HG02798 (cell line): ENCODE measurements around the gene DENND1A.

Experiments
- ATAC-seq: cut with Tn5 transposase; IDR thresholded peaks from one replicate; pipeline ENCODE4 v1.9.1; 2021; ENCODE audit warnings: mild to moderate bottlenecking; ENCODE audit not compliant: unreplicated experiment, poor library complexity

The DENND1A gene

DNA sequence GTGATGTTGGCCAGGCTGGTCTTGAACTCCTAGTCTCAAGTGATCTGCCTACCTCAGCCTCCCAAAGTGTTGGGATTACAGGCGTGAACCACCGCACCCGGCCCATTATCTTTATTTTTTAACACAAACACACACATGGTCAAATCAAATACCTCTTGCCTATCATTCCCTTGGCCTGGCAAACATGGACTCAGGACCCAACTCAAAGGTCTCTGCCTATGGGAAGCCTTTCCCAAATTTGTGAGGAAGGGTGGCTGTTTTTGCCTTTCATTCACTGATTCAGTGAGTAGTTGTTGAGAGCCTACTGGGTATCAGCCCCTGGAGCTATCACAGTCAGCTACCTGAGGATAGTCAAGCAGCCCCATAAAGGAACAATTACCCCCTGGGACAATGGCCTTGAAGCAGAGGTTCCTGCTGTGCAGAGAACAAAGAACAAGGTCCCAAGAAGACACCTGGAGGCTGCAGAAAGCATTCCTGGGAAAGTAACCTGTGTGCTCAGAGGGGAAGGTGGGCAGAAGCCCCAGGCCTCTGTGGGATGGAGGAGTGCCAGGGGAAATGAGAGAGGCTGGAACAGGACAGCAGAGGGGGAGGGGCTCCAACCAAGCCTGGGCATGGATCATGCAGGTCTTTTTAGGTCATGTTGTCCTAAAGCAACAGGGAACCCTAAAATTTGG, 447.5 kb downstream of the DENND1A start:
- ATAC-seq: no peak

DNA sequence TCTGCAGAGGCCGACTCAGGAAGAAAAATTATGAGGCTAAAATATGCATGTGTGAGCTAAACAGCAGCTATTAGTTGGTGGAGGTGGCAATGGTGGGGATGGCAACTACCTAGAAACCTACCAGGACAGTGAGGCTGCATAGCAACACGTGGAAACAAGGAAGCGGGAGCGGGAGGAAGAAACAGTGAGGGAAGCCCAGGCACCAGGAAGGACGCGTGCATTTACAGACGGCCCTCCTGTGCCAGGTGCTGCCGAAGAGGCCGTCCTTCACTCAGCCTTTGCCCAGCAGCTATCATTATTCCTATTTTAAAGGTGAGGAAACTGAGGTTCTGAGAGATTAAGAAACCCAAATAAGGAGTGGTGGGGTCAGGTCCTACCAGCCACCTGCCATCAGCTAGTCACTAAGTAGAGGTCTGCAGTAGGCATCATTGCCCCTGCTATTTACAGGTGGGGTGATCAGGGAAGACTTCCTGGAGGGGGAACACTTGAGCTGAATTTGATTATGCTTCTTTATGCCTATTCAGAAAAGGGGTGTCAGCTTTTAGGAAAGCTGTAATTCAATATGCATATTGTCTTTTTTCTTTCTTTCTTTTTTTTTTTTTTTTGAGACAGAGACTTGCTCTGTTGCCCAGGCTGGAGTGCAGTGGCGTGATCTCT, 448.6 kb downstream of the DENND1A start:
- ATAC-seq: no peak

DNA sequence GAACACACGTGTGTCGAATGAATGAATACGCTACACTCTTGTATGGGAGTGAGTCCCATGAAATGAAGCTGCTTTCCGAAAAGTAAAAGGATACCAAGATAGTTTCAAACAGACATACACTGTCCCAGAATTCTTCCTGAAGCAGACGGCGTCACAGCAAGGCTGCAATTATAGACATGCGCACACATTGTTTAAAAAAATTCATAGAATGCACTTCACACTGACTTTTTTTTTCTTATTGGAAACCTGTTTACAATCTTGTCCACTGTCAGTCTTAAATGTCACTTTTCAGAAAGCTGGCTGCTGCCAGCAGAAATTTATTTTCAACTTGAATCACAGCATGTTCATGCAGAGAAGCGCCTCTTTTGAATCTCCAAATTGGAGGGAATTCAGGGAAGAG, 449.1 kb downstream of the DENND1A start:
- no peak for ATAC-seq

DNA sequence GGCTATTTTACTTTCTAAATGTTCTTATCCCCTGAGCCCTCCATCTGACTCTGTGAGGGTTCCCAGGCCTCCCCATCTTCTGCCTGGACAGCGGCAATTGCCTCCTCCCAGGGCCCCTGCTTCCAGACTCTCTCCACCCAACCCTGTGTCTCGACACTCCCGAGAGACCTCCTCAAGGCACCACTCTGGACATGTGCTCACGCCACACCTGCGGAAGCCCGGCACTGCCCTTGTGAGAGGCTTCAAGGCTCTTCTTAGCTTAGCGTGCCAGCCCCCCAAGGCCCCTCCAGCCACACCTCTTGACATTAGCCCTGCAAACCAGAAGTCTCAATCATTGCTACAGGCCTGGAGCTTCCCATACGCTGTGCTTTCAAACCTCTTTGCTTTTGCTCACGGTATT, 449.8 kb downstream of the DENND1A start:
- no peak for ATAC-seq

DNA sequence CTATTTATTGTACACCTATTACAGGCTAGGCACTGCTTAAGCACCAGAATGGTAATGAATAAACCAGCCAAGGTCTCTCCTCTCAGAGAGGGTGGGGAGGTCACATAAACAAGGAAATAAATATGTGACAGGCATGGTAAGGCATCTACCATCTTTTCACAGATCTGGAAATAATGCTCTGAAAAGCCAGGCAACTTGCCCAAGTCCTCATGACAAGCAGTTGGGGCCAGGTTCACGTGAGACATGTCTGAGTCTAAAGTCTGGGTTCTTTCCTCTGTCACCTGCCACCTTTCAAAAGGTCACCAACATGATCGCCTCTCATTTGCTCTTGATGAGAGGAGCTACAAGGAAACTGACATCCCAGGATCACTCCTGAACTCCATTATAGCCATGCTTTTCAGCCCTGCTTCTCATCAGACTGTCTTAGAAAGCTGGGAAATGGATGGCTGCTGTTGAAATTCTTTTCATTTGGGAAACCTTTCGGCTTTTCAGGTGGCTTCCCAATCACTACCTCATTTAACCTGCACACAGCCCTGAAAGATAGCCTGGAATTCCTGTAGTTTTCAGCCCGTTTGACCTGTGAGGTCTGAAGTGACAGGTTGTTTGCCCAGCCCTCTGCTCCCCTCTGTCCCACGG, 450.8 kb downstream of the DENND1A start:
- no peak for ATAC-seq

DNA sequence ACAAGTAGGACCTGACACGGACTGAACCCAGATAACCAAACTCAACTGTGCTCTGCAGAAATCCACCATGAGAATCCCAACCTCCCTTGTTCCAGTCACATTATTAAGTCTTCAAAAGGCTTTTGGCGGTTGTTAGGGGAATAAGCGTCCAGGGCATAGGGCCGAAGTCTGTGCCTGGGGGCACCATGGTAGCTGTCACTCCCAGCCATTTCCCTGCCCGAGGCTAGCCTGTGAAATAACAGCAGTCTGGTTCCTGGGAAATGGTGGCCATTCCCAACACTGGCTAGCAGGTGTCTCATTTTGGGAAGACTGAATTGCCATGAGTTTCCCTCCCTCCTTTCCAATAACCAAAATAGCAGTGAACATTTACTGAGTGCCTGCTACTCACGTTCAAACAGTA, 451.8 kb downstream of the DENND1A start:
- no peak for ATAC-seq

DNA sequence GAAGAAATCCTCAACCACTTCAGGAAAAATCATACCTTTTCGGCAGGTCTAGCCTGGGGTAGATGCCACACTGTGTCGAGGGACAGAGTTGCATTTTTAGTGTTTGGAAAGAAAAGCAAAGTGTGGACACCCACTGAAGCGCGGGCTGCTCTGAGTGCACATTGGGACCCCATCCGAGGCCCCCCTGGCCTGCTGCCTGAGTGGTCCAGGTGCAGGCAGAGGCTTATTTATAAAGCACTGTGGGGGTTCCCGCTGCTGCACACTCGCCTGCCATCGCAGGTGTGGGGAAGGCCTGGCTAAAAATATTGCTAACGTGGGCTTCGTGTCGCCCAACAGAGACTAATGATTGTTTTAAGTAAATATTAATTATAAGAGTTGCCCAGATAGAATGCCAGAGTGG, 454.5 kb downstream of the DENND1A start:
- no peak for ATAC-seq

DNA sequence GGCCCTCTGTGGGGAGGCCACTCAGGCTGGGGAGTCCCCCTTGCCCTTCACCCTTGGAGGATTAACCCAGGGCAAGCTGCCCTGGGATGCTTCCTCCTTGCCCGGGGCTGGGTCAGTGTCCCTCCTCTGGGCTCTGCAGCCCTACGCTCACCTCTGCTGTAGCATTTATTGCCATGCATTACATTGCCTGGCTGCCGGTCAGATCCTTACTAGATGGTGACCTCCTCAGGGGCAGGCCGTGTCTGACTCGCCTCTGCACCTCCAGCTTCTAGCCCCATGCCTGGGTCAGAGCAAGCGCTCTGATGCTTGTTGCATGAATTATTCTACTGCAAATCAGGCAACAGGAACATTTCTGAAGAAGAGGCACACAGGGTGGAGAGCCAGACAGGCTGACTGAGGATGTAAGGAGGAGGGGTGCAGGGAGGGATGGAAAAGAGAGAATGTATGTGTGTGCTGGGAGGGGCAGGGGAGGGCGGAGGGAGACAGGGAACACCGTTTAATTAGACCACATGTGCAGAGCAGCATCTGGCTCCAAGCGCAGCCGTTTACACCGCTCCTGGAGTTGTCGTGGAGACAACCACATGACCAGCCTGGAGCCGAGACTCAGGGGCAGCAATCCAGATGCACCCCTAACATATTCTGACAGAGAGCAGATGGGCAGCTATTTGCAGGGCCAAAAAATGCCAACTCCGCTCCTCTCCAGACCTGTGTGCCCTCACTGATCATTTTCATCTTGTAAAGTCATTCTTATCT, 456.9 kb downstream of the DENND1A start:
- no peak for ATAC-seq

DNA sequence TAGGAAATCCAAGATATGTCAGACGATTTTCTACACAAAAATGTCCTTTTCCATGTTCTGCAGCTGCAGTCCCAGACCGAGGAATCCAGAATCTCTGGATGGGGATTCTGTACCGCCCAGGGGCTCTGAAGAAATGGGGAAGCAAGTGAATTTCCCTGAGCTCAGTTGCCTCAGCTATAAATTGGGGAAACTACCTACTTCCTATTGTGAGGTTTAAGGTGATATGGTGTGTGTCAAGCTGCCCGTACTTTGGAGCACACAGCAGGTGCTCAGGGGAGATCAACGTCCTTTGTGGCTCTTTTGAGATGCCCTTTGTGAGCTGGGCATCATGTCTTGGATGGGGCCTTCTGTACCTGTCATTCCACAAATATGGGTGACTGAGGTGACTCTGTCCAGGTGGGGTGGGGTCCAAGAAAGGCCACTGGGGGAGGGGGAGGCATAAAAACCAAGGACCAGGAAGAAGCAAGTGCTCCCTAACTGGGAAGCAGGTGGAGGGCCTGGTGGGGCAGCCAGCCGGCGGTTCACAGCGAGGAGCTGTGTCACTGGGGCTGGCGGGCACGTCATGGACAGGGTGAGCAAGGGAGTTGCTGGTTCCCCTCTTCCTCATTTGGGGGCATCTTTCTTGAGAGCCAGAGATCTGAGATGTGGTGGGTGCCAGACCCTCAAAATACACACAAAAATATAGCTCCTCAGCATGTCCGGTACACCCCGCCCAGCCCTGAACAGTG, 457.9 kb downstream of the DENND1A start:
- ATAC-seq: no peak

DNA sequence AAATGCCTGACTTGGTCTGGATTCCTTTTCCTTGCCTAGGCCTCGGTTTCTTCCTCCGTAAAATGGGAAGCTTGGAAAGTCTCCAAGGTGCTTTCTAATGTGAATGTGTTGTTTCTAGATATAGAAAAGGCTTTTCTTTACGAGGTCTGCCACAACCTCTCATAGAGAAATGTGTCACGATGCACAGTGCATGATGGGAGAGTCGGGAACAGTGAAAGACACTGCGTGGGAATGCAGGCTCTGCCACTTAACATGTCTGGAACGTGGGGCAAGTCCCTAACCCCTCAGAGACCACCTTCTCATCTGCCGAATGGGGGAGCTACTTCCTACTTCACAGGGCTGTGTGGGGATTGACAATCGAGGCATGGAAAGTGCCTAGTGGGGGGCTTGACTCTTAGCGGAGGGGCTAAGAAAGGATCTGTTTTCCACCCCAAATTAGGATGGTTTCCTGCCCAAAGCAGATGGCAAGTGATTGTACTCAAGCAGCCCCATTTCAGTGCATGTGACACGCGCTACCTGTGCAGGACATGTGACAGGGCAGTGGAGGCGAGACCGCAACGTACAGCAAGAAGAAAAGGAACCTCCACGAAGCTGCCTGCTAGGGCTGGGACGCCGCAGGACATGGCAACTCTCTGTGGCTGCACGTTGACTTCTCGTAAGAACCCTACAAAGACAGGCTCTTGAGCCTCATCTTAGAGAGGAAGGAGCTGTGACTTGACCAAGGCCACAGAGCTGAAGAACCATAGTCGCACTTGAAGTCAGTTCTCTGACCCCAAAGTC, 458.7 kb downstream of the DENND1A start:
- no peak for ATAC-seq

DNA sequence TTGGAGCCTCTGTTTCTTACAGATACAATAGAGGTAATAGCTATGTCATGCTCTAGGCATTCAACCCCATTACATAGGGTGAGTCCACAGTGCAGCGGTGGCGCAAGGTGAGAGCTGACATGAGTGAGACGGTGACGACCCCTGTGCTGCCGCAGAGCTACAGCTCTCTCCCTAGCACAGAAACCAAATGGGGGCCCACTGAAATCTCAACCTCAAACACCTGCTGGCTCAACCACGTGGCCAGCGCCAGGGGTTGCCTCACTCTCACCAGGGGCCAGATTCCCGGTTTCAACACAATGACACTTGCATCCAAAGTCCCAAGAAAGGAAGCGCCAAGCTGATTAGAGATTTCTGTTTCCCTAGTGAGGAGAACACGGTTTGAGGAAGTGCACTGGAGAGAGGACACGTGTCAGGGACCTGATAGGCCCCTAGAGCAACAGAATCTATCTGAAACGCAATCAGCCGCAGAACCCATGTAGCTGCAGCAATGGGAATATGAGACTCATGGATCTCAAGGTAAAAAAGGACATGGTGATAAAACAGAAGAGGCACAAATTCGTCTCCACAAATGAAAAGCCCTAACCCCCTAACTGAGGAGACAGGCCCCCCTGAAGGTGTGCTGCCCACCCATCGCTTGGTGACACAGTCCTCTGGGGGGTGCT, 459.7 kb downstream of the DENND1A start:
- no peak for ATAC-seq

DNA sequence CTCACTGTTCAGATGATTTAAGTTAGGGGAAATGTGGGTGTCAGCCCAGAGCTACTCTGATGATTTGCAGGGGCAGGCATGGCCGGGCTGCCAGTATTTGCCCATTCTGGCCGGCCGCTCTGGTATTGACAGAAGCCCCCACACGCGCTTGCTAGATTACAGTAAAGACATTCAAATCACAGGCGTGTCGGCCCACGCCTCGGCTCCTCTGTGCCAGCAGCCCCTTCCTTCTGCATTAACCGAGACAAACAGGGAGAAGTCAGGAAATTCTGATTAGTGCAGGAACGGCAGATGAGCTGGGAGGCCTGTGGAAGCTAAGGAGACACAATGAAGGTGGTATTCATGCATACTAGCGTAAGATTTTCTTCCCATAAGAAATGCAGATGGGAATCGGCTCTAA, 460.6 kb downstream of the DENND1A start:
- ATAC-seq: no peak

DNA sequence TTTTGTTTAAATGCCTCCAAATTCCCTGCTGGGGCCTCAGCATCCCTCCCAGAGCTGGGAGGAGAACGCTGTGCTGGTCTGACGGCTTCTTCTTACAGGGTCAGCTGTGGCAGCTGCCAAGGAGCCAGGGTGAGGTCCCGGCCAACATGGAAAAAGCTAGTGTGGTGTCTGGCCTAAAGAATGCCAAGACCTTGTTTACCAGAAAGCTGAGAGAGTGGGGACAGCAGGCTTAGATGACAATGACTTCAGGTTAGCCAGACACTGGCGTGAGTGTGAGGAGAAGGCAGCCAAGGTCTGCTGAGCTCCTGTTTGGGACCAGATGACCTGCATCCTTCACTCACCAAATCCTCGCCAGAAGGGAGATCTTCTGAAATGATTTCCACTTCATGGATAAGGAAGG, 461.4 kb downstream of the DENND1A start:
- ATAC-seq: no peak

DNA sequence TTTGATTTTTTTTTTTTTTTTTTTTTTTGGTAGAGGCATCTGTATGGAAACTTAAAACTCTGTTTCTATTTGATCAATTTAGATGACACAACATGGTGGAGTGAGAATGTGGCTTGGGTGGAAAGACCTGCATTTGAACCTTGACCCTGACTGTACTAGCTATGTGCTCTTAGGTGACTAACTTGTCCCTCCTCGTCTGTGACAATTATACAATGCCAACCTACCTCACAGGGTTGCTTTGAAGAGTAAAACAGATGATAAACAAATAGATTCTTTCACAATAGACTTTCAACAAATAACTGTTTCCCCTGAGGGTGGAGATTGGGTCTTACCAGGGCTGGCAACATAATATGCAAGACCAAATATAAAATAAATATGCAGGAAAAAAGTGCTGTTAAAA, 464.6 kb downstream of the DENND1A start:
- no peak for ATAC-seq

DNA sequence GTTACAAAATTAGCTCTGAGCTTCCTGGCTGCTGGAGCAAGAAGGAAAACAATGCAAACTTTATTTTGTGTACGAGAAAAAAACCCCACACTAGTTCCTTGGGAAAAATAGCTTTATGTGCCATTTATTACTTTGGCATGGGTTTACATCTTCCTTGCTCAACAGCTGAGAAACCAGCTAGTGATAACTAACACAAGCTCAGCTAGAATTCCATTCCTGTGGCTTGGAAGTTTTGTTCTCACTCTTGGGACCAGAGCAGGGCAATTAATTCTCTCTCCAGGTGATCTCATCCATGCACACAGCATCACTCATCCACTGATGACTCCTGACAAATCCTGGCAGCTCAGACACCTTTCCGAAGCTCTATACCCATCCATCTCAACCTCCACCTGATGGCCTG, 469.8 kb downstream of the DENND1A start:
- ATAC-seq: no peak

DNA sequence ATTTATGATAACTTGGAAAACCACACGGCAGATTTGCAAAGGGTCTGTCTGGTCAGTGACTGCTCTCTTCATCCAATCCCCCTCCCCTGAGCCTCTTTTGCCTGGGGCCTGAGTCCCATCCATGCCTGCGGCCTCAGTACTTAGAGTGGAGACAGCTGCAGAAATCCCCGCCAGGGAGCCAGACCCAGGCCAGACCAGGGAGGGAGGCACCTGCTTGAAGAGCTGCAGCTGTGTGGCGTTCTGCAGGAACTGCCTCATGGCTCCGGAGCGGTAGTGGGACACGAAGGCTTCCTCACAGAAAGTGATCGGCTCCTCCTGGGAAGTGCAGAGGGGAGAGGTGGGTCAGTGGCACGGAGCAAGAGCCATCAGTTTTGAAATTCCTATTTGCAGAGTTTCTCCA, 472.3 kb downstream of the DENND1A start:
- no peak for ATAC-seq

DNA sequence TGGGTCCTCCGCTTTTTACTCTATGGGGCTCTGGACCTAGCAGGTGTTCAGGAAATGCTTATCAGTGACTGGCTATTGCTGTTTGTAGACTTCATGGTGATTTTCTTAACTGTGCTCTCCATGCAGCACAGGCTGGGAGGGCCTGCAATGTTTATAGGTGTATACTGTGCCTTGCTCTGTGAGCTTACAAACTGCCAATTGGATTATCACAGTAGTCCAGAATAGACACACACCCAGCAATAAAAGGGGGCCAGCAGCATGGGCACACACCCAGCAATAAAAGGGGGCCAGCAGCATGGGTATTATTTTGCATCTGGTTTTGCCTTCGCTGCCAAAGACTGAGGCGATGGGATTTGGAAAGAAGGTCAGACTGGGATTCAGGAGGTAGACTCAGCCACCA, 473.9 kb downstream of the DENND1A start:
- no peak for ATAC-seq

DNA sequence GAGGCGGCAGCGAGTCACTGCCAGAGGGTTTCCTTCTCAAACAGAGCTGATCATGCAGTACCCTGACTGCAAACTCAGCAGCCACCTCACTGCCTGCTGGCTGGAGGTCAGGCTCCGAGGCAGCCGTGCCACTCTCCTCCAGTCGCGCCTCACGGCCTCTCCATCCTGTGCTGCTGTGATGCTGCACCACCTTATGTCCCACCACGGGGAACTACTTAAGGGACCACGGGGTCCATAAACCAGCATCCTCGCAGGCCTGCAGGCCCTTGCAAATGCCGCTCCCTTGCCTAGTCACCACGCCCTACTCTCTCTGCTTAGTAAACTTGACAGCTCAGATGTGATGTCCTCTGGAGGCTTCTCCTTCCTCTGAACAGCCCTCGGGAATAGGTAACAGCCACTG, 474.7 kb downstream of the DENND1A start:
- no peak for ATAC-seq

DNA sequence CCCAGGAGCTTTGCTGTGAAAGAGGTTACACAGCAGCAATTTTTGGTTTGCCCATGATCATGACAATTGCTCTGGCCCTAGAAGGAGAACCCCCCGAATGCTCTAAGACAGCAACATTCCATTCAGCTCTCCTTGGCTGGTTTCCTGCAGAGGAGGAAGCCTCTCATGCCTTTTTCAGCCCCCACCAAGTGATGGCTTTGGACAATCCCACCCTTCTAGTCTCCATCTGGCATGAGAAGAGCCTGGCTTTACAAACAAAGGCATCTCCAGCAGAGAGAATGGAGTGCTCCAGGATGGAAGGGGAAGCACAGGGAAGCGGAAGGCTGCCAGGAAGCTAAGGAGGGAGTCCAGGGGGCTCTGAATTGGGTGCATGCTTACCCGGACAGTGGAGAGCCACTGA, 475.6 kb downstream of the DENND1A start:
- no peak for ATAC-seq
